DMS114 treated with DMSO at 0.1 percent for 48 hours (cell line): ENCODE data around the gene CIAPIN1.
A peak's percentile ranks its signal among the peaks of the same experiment; 100 is the strongest.

Source experiments
- DNase-seq: peaks from one replicate; lab custom pipeline; 2025; ENCODE audit not compliant: unreplicated experiment; lab: John Stamatoyannopoulos, UW

CIAPIN1 gene

GRCh38 chr16:57447186-57447962 lies at the start of gene CIAPIN1, which contains the start of gene COQ9:
CIAPIN1 (minus strand) TSS chr16:57447385; CDS start chr16:57440928, 6,457 bp downstream.
COQ9 (plus strand) TSS chr16:57447479; CDS start chr16:57447506, 27 bp downstream.
- DNase-seq, result peak; percentile 77

DNA sequence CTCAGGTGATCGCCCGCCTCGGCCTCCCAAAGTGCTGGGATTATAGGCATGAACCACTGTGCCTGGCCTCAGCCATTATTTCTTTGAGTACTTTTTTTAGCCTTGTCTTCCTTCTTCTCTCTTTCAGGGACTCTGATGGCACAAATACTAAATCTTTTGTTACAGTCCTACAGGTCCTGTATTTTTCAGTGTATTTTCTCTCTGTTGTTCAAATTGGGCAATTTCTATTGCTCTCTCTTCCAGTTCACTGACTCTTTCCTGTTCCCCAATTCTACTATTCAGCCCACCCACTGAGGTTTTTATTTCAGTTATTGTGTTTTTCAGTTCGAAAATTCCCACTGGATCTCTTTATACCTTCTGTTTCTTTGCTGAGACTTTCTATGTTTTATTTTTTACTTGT lies 46.6 kb upstream of the CIAPIN1 start:
- DNase-seq, result no peak

- DNase-seq, result no peak
These were observed 42.0 kb upstream of the CIAPIN1 start for GRCh38 chr16:57489229-57489628.

DNA sequence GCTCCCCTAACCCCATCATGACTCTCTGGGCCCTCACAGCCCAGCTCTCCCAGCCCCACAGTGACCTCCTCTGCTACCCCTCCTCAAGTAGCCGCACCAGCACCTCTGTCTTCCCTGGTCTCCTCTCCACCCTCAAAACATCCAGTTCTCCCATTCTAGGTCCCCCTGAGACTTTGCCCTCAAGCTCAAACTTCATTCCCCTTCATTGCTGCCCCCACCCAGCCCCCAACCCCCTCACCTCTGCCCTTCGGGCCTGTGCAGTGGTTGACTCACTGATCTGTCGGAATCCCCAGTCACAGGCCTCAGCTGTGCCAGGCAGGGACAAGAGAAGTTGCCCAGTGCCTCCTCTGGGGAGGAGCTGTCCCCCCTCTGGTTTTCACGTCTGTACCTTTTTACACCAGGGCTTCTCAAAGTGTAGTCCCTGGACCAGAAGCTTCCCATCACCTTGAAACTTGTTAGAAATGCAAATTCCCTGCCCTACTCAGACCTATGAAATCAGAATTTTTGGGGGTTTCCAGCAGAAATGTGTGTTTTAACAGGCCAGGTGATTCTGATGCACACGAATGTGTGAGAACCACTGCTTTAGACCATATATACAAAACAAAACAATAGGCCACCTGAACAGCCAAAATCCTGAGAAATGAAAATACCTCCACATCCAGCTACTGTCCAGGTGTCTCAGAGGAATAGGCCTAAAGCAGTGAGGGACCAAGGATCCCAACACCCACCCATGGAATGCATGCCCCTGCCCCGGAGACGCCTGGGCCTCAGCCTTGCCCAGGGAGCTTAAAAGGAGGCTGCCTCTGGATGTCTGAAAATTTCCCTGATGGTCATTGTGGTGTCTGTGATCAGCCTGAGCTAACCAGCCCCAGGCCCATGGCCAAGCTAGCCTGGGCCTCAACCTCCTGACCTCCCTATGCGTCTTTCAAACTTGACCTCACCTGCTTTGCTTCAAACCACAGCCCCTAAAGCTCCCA lies 40.0 kb upstream of the CIAPIN1 start:
- DNase-seq, result no peak

DNA sequence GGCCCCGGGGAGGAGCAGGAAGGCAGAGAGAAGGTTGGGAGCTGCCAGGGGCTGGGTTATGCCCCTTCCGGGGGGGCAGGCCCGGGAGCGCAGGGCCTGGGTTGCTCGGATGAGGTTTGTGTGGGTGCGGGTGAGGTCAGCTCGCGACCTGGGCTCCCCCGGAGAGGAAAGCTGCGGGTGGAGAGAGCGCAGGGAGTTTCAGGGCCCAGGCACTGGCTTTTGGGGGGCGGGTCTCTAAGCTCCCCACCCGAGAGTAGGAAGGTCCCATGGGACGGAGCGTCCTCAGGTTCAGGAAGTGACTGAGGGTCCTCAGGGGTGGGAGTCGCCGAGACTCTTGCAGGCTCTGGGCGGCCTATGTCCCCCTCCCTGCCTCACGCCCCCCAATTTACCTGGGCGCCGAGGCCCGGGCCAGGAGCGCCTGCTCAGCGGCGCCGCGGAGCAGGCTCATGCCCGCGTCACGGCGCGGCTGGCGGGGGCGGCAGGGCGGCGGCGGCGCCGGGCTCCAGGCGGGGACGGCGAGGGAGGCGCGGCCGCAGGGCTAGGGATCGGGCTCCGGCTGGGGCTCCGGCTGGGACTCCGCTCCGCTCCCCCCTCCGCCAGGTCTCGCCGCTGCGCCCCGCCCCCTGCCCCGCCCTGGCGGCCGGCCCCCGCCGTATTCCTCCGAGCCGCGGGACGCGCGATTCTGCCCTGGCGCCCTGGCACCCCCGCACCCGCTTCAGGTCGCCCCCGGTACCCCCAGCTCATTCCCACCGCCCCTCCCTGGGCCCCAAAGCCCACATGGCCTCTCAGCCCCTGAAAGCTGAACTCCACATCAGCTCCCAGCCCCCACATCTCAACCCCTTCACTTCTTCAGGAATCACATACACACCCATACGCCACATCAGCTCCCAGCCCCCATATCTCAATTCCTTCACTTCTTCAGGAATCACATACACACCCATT lies 39.0 kb upstream of the CIAPIN1 start, which contains the start of gene DOK4:
TSS of gene DOK4 (minus strand) at position 578 of the 942 bp plus-strand sequence. CDS start 6,986 bp downstream, outside the sequence.
- peak; percentile 31 for DNase-seq

DNA sequence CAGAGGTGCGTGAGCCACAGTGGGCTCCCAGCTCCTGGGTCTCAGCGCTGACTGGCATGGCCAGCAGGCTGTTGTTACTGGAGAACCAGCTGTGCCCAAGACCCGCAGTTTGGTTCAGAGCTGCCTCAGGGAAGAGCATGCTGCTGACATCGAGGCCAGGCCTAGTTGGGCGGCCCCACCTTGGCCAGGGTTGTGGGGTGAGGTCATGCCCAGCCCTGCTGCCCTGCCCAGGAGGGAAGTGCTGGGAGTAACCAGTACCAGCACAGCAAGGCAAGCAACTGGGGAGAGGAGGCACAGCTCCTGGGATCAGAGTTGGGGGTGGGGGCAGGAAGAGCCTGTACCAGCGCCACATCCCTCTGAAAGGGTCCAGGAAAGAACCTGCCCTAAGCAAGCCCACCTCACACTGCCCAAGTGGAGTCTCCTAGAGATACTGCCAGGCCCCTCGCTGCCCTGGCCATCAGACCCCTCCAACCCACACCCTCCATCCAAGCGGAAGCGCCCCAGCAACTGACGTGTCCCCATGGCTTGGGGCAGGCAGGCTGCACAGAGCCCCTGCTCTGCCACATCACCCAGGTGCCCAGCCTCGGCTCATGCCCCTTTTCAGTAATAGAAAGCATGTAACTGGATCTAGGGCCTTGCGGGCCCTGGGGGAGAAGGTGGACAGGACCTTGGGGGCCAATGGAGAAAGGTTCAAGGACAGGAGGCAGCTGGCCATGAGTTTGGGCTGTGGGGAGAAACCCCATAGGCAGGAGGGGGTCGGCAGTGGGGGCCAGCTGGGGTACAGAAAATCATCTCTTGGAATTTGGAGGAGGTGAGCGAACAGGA lies 38.1 kb upstream of the CIAPIN1 start:
- DNase-seq, result no peak

DNA sequence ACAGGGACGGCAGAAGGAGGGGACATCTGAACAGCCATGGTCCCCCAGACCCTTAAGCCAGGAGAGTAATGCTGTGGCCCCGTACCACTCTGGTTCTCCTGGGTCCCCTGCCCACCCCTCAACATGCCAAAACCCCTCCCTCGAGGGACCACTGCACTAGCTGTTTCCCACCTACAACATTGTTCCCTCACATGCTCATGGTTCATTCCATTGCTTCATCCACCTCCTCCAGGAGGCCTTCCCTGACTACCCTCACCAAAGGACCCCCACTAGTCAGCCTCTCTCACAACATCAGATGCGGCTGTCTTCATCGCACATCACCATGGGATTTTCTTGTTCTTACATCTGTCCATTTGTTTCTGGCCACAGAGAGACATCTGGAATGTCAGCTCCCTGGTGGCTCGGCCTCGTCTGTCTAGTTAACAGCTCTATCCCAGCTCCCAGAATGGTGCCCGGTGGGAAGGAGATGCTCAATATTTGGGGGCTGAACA lies 37.4 kb upstream of the CIAPIN1 start:
- DNase-seq, result no peak

- DNase-seq, result no peak
These were observed 36.7 kb upstream of the CIAPIN1 start for GRCh38 chr16:57483725-57484514.

DNA sequence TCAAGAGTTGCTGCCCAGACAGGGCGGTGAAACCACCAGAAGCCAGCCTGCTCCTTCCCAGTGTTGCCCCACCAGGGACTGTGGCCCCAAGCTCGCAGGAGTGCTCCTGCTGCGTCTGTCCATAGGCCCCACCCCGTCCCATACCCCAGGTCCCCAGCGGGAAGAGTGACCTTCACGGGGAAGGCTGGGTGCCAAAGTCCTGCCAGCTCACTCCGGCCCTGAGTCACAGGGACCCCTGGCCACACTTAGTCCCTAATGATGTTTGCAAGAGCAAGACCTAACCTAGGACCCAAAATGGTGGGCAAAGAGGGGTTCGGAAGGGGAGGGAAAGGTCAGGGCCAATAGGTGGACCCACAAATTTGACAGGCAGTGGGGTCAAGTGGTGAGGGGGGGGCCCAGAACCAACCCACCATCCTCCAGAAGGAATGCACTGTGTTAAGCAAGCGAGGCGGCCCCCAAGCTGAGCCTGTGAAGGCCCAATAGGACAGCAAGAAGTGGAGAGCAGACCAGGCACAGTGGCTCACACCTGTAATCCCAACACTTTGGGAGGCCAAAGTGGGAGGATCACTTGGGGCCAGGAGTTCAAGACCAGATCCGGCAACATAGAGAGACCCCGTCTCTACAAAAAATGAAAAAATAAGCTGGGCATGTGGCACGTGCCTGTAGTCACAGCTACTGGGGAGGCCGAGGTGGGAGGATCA lies 35.8 kb upstream of the CIAPIN1 start:
- DNase-seq, result no peak

- no peak for DNase-seq
These were observed 34.2 kb upstream of the CIAPIN1 start for GRCh38 chr16:57481421-57481820.

GRCh38 chr16:57480754-57481230 lies 33.6 kb upstream of the CIAPIN1 start:
- DNase-seq, result no peak

GRCh38 chr16:57479976-57480753 lies 33.0 kb upstream of the CIAPIN1 start:
- DNase-seq, result no peak

DNA sequence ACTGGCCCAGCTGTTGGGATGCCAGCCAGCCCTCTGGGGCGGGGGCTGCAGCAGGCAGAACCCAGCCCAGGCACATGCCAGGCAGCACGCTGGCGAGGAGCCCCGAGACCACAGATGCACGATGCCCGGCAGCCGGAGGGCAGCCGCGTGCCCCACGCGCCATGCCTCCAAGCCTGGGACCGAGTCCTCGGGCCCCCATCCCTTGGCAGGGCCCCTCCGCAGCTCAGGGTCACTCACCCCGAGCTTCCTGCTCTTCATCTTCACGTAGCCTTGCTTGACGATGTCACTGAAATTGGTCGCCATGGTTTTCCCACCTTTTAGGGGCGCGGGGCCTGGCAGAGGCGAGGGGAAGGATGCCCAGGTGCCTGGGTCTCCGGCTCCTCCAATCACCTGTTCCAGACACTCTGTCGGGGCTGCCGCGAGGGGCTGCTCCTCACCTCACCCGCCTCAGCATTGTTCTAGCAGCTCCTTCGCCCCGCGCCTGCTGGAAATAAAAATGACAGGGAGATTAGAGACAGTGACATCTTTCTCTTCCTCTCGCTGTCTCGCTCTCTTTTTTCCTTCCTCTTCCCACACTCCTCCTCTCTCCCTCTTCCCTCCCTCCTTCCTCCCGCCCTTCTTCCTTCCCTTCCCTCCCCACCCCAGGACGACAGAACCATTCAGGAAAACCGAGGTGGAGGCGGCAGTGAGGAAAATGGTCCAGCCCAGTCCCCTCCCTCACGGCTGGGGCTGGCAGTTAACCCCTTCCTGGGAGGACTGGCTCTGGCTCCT lies 32.2 kb upstream of the CIAPIN1 start:
- no peak for DNase-seq

DNA sequence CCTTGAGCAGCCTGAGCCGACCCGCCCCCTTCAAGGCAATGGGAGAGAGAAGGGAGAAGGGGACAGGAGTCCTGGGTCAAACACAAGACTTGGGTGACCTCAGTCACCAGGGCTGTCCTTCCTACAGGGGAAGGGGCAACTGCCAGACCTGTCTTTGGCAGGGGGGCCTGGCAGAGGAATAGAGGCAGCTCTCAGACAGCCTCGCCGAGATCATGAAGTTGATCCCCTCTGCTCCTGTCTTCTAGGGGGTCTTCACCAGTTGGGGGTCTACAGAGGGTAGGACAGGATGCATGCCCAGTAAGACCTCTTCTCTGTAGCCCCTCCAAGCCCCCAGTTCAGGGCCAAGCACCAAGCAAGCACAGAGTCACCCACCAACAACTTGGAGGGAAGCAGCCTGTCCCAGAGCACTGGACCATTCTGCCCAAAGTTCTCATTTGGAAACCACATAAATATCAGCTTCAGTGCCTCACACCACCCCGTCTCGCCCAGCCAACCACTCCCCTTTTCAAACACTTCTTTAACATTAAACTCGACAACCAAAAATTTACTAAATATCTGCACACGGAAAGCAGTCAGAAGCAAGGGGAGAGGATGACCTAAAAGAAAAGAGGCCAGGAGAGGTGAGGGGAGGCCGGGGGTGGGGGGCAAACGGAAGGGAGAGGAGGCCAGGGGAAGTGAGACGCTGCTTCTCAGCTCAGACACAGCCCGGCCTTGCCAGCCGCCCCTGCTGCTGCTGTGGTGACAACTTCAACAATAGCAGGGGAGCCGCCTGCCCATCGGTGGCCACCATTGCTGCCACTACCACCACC lies 31.4 kb upstream of the CIAPIN1 start:
- DNase-seq, result no peak

- no peak for DNase-seq
These were observed 30.5 kb upstream of the CIAPIN1 start for GRCh38 chr16:57477531-57478202.
